H1 (cell line): Measurements from ENCODE around the gene LCE1E.

Experiments used
- POLR2AphosphoS5 ChIP-seq: IDR thresholded peaks from 2 replicates; pipeline ENCODE4 v1.6.1; 2011; ENCODE audit warnings: low read depth, low read length
- TF ChIP-seq, protein P1 (sequence below), 3 experiments: IDR thresholded peaks; 1 replicate in 2 of 3; 2 replicates in 1 of 3; pipeline versions ENCODE4 v1.5.1 to v1.6.1; 2011; ENCODE audit warnings: low read length in 3 of 3, mild to moderate bottlenecking in 3 of 3, inconsistent platforms in 2 of 3, low read depth in 1 of 3, moderate library complexity in 1 of 3; ENCODE audit not compliant: insufficient read depth in 1 of 3; ENCODE audit errors: control extremely low read depth in 1 of 3

DNA sequence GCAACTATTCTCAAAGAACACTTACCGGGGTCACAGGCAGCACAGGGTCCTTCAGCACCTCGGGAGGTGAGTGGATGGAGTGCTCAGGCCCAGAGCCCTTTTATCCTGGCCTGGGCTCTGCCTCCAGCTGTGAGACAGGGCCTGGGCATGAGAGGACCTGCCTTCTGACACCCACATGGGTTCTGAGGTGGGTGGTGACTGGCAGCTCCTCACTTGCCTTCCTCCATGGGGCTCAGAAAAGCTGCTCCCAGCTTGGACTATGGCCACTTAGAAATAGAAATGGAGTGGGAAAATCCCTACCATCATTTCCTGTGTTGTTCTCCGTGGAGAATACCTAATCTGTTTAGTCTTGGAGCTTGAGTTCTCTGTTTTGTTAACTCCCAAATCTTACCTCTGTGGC lies 20.5 kb downstream of the LCE1E start, which contains the start of gene LCE1C:
- TF ChIP-seq, protein P1, sequence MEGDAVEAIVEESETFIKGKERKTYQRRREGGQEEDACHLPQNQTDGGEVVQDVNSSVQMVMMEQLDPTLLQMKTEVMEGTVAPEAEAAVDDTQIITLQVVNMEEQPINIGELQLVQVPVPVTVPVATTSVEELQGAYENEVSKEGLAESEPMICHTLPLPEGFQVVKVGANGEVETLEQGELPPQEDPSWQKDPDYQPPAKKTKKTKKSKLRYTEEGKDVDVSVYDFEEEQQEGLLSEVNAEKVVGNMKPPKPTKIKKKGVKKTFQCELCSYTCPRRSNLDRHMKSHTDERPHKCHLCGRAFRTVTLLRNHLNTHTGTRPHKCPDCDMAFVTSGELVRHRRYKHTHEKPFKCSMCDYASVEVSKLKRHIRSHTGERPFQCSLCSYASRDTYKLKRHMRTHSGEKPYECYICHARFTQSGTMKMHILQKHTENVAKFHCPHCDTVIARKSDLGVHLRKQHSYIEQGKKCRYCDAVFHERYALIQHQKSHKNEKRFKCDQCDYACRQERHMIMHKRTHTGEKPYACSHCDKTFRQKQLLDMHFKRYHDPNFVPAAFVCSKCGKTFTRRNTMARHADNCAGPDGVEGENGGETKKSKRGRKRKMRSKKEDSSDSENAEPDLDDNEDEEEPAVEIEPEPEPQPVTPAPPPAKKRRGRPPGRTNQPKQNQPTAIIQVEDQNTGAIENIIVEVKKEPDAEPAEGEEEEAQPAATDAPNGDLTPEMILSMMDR (IDR thresholded peaks at IDR 0.05; ENCODE audit: control extremely low read depth in 1 of 3, insufficient read depth in 1 of 3, low read depth in 1 of 3, low read length in 3 of 3) = no peak
- TF ChIP-seq POLR2AphosphoS5 = no peak
